Measurements from ENCODE around the gene SCO2. TPM values are rescaled to one million over a fixed set of nuclear protein-coding genes. Genes with fewer than 3 reads are reported as not detected.

SCO2 gene
- total RNA-seq, 1 donor from 2014 or later = 0.65 TPM

- peaks cover 8% of the 10 kb centered on the region for H3K27me3 Mint-ChIP-seq (ENCODE audit: low read depth)
- TF ChIP-seq CTCF (IDR thresholded peaks at IDR 0.05; ENCODE audit: unreplicated experiment) = no peak
- DNase-seq (ENCODE audit: low spot score in 2 of 2, unreplicated experiment in 2 of 2) = no peak
- no peak overlapping the region for H3K27ac Mint-ChIP-seq
- H3K9me3 Mint-ChIP-seq = no peaks in the 10 kb centered on the region
- peaks cover 2% of the 10 kb centered on the region for H3K4me1 Mint-ChIP-seq
- no peaks in the 10 kb centered on the region for H3K36me3 Mint-ChIP-seq
- no peak overlapping the region for H3K4me3 Mint-ChIP-seq
Measured at GRCh38 chr22:50556703-50557102, 31.3 kb upstream of the SCO2 start.

DNA sequence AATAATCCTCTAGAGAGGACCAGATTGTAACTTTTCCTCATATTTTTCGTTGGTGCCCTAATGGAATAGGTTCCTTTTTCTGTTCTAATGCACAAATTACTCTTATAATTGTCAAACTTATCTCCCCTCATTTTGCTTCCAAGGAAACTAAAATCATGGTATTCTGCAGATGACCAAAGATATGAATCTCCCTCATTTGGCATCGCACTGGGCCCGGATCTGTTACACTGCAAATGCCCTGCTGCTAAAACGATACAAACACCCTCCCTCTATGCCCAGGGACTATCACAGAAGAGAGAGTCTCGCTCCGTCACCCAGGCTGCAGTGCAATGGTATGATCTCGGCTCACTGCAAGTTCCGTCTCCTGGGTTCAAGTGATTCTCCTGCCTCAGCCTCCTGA, 27.9 kb upstream of the SCO2 start:
- Mint-ChIP-seq H3K27me3 (ENCODE audit: low read depth) (peaks cover 3% of the 10 kb centered on the region), H3K4me3 (no peak overlapping the region), H3K9me3 (no peaks in the 10 kb centered on the region), H3K4me1 (peaks cover 2% of the 10 kb centered on the region), H3K27ac (no peak overlapping the region), H3K36me3 (no peaks in the 10 kb centered on the region)
- no peak for DNase-seq (ENCODE audit: low spot score in 2 of 2, unreplicated experiment in 2 of 2)
- TF ChIP-seq CTCF (IDR thresholded peaks at IDR 0.05; ENCODE audit: unreplicated experiment) = no peak

GRCh38 chr22:50551160-50551752, 25.9 kb upstream of the SCO2 start:
- H3K4me3 Mint-ChIP-seq = no peak overlapping the region

DNA sequence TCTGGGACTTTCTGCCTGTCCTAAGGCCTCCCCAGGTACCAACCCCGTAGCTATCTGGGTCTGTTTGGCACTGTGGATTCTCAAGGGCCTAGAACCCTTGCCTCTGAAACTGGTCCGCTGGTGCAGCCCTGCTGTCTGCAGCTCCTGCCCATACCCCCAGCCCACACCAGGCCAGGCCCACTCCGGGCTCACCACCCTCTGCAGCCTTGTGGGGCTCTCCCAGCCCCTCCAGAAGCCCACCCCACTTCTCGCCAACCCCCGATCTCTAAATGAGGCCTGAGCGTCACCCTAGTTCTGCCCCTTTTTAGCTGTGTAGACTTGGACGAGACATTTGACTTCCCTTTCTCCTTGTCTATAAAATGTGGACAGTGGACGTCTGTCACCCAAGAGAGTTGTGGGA, 25.0 kb upstream of the SCO2 start:
- no peaks in the 10 kb centered on the region for H3K27me3 Mint-ChIP-seq (ENCODE audit: low read depth)
- no peak for DNase-seq (ENCODE audit: low spot score in 2 of 2, unreplicated experiment in 2 of 2)
- TF ChIP-seq CTCF (IDR thresholded peaks at IDR 0.05; ENCODE audit: unreplicated experiment) = no peak
- H3K4me1 Mint-ChIP-seq = peaks cover 5% of the 10 kb centered on the region
- H3K4me3 Mint-ChIP-seq = no peak overlapping the region
- no peak overlapping the region for H3K27ac Mint-ChIP-seq
- H3K36me3 Mint-ChIP-seq = no peaks in the 10 kb centered on the region
- H3K9me3 Mint-ChIP-seq = no peaks in the 10 kb centered on the region

More at GRCh38 chr22:50551160-50551752, 25.9 kb upstream of the SCO2 start:
- H3K27me3 Mint-ChIP-seq (ENCODE audit: low read depth) = peaks cover 3% of the 10 kb centered on the region
- H3K27ac Mint-ChIP-seq = no peak overlapping the region
- H3K4me1 Mint-ChIP-seq = peaks cover 2% of the 10 kb centered on the region
- DNase-seq (ENCODE audit: low spot score in 2 of 2, unreplicated experiment in 2 of 2) = no peak
- no peak for TF ChIP-seq CTCF (IDR thresholded peaks at IDR 0.05; ENCODE audit: unreplicated experiment)
- no peaks in the 10 kb centered on the region for H3K9me3 Mint-ChIP-seq
- H3K36me3 Mint-ChIP-seq = no peaks in the 10 kb centered on the region

DNA sequence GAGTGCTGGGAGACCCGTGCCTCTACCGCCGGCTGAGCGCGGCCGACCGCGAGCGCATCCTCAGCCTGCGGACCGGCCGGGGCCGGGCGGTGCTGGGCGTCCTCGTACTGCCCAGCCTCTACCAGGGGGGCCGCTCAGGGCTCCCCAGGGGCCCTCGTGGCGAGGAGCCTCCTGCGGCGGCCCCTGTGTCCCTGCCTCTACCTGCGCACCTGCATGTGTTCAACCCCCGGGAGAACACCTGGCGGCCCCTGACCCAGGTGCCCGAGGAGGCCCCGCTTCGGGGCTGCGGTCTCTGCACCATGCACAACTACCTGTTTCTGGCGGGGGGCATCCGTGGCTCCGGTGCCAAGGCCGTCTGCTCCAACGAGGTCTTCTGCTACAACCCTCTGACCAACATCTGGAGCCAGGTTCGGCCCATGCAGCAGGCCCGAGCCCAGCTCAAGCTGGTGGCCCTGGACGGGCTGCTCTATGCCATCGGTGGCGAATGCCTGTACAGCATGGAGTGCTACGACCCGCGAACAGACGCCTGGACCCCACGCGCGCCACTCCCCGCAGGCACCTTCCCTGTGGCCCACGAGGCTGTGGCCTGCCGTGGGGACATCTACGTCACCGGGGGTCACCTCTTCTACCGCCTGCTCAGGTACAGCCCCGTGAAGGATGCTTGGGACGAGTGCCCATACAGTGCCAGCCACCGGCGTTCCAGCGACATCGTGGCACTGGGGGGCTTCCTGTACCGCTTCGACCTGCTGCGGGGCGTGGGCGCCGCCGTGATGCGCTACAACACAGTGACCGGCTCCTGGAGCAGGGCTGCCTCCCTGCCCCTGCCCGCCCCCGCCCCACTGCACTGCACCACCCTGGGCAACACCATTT, 23.8 kb upstream of the SCO2 start:
- H3K4me3 Mint-ChIP-seq = no peak overlapping the region

More for the DNA sequence above, 23.8 kb upstream of the SCO2 start:
- no peak for TF ChIP-seq CTCF (IDR thresholded peaks at IDR 0.05; ENCODE audit: unreplicated experiment)
- no peak for DNase-seq (ENCODE audit: low spot score in 2 of 2, unreplicated experiment in 2 of 2)
- Mint-ChIP-seq H3K27me3 (ENCODE audit: low read depth) (no peaks in the 10 kb centered on the region), H3K4me1 (peaks cover 13% of the 10 kb centered on the region), H3K36me3 (no peaks in the 10 kb centered on the region), H3K27ac (no peak overlapping the region), H3K9me3 (no peaks in the 10 kb centered on the region)
